Rectal smooth muscle tissue (tissue), 1 donor: ENCODE measurements around the gene ZNF277.

Source experiments
- H3K27ac ChIP-seq: one replicate; pipeline ENCODE4 v1.7.0; 2013; ENCODE audit warnings: low read depth, low read length, inconsistent platforms
- H3K27me3 ChIP-seq: one replicate; pipeline ENCODE4 v1.7.0; 2013; ENCODE audit warnings: low read length; ENCODE audit not compliant: control insufficient read depth, insufficient read depth
- H3K36me3 ChIP-seq: one replicate; pipeline ENCODE4 v1.7.0; 2013; ENCODE audit warnings: low read length; ENCODE audit not compliant: control insufficient read depth, insufficient read depth
- H3K4me1 ChIP-seq: one replicate; pipeline ENCODE4 v1.7.0; 2013; ENCODE audit warnings: low read length; ENCODE audit not compliant: control insufficient read depth, insufficient read depth
- H3K4me3 ChIP-seq: one replicate; pipeline ENCODE4 v1.7.0; 2013; ENCODE audit warnings: low read length
- H3K9ac ChIP-seq: one replicate; pipeline ENCODE4 v1.7.0; 2013; ENCODE audit warnings: low read length

The ZNF277 gene

GRCh38 chr7:112206238-112206990 is at the start of gene ZNF277, which contains the start of gene DOCK4:
Gene ZNF277, plus strand, starts transcription at chr7:112206695. Its CDS starts 22 bp downstream, at chr7:112206717.
Gene DOCK4, minus strand, starts transcription at chr7:112206399. Its CDS starts 261 bp downstream, at chr7:112206138.
- Histone ChIP-seq H3K27me3 (no peaks in the 10 kb centered on the region), H3K27ac (peak within 1 kb of the TSS; percentile 80)

DNA sequence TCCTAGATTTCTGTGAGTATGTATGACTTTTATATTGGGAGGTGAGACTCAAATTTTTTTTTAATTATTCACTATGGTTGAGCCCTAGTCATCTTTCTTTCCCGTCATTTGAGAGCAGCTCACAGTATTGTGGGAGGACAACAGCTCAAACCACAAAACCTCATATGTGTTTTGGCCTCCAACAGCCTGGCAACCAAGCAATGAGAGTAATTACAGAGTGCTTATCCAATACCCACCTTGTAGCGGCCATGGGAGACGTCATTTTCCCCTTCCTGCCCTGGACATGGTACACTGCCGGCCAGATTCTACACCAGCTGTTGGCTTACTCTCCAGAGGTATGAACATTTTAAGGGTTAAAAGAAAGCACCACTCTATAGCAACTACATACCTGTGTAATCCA is 49.4 kb upstream of the ZNF277 start:
- H3K36me3 ChIP-seq, result no peaks in the 10 kb centered on the region
- H3K4me3 ChIP-seq, result no peak overlapping the region
- H3K9ac ChIP-seq, result no peak overlapping the region
- H3K27ac ChIP-seq, result no peak overlapping the region
- no peaks in the 10 kb centered on the region for H3K27me3 ChIP-seq
- peaks cover 7% of the 10 kb centered on the region for H3K4me1 ChIP-seq

More at GRCh38 chr7:112206238-112206990, at the start of gene ZNF277, which contains the start of gene DOCK4:
- Histone ChIP-seq H3K4me3 (peak within 1 kb of the TSS; percentile 97), H3K9ac (peak within 1 kb of the TSS; percentile 92), H3K4me1 (no peaks in the 10 kb centered on the region), H3K36me3 (no peaks in the 10 kb centered on the region)

DNA sequence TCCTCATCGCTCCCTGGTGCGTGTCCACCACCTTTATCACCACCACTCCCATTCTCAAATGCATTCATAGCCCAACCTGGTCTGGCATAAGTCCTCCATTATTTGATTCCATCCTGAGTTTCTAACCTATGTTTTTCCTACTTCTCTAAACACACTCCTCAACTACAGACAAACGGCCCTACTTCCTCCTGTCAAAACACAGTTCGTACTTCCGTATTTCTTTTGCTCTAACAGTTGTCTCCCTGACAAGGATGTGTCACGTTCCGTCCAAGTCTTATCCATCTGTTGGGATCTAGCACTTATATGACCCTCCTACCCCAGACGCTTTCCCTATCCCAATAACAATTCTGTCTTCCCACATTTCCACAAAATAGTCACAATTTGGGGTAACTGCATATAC is 47.1 kb upstream of the ZNF277 start:
- Histone ChIP-seq H3K9ac (no peak overlapping the region), H3K4me1 (peaks cover 7% of the 10 kb centered on the region), H3K36me3 (no peaks in the 10 kb centered on the region), H3K27ac (no peak overlapping the region), H3K4me3 (no peak overlapping the region), H3K27me3 (no peaks in the 10 kb centered on the region)

GRCh38 chr7:112160130-112160770 is 46.2 kb upstream of the ZNF277 start:
- H3K4me1 ChIP-seq, result peaks cover 7% of the 10 kb centered on the region
- no peak overlapping the region for H3K4me3 ChIP-seq
- no peaks in the 10 kb centered on the region for H3K27me3 ChIP-seq
- H3K9ac ChIP-seq, result no peak overlapping the region
- H3K27ac ChIP-seq, result no peak overlapping the region
- no peaks in the 10 kb centered on the region for H3K36me3 ChIP-seq

DNA sequence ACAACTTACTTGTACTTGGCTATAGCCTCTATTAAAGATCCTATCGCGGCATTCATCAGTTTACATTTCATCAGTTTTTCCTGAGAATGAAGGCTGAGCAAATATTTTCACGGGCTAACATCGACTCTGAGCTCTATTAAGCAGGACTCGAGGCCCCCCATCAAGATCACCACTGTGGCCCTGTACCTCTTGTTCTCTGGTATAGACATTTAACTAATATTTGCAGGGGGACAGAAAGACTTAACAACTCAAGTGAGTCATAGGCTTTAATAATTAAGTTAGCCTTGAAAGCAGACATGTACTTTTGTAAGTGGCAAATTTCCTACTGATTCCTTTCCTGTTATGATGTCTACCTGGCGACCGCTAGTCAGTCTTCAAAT is 45.7 kb upstream of the ZNF277 start:
- Histone ChIP-seq H3K36me3 (no peaks in the 10 kb centered on the region), H3K27me3 (no peaks in the 10 kb centered on the region), H3K27ac (no peak overlapping the region), H3K4me1 (peaks cover 7% of the 10 kb centered on the region), H3K9ac (no peak overlapping the region), H3K4me3 (no peak overlapping the region)

- Histone ChIP-seq H3K9ac (no peak overlapping the region), H3K27ac (no peak overlapping the region), H3K36me3 (no peaks in the 10 kb centered on the region), H3K4me3 (no peak overlapping the region), H3K27me3 (no peaks in the 10 kb centered on the region), H3K4me1 (peaks cover 7% of the 10 kb centered on the region)
Observed at GRCh38 chr7:112161253-112162141, 45.0 kb upstream of the ZNF277 start.

- Histone ChIP-seq H3K27ac (no peak overlapping the region), H3K4me1 (peaks cover 7% of the 10 kb centered on the region), H3K36me3 (no peaks in the 10 kb centered on the region), H3K27me3 (no peaks in the 10 kb centered on the region), H3K9ac (no peak overlapping the region), H3K4me3 (no peak overlapping the region)
Observed at GRCh38 chr7:112162142-112162766, 44.2 kb upstream of the ZNF277 start.

GRCh38 chr7:112162784-112163506 is 43.5 kb upstream of the ZNF277 start:
- no peaks in the 10 kb centered on the region for H3K36me3 ChIP-seq
- no peak overlapping the region for H3K4me3 ChIP-seq
- no peaks in the 10 kb centered on the region for H3K27me3 ChIP-seq
- H3K9ac ChIP-seq, result no peak overlapping the region
- H3K27ac ChIP-seq, result no peak overlapping the region
- peaks cover 7% of the 10 kb centered on the region for H3K4me1 ChIP-seq

- Histone ChIP-seq H3K36me3 (no peaks in the 10 kb centered on the region), H3K27me3 (no peaks in the 10 kb centered on the region), H3K27ac (no peak overlapping the region), H3K9ac (no peak overlapping the region), H3K4me3 (no peak overlapping the region), H3K4me1 (no peaks in the 10 kb centered on the region)
Observed at GRCh38 chr7:112167147-112167546, 39.3 kb upstream of the ZNF277 start.

GRCh38 chr7:112168915-112169314 is 37.6 kb upstream of the ZNF277 start:
- Histone ChIP-seq H3K4me3 (no peak overlapping the region), H3K27me3 (no peaks in the 10 kb centered on the region), H3K4me1 (no peaks in the 10 kb centered on the region), H3K9ac (no peak overlapping the region), H3K36me3 (no peaks in the 10 kb centered on the region), H3K27ac (no peak overlapping the region)

- Histone ChIP-seq H3K27me3 (no peaks in the 10 kb centered on the region), H3K9ac (no peak overlapping the region), H3K36me3 (no peaks in the 10 kb centered on the region), H3K27ac (no peak overlapping the region), H3K4me3 (no peak overlapping the region), H3K4me1 (no peaks in the 10 kb centered on the region)
Observed at GRCh38 chr7:112171673-112172072, 34.8 kb upstream of the ZNF277 start.
